Lower leg skin (tissue), 4 donors: ENCODE measurements around the gene SLC25A24. TPM values are rescaled to one million over a fixed set of nuclear protein-coding genes. Genes with fewer than 3 reads are reported as not detected.

Source experiments
- DNase-seq, 2 donors: peaks; one replicate each; pipeline ENCODE4 v3.0.0-alpha.2; 2019; ENCODE audit warnings: low spot score in 2 of 2
- H3K4me3 ChIP-seq: fragments of 200-600 bp; sonication (generic); 2 replicates; pipeline ENCODE4 v1.5.1; 2017; ENCODE audit warnings: mild to moderate bottlenecking, low read depth; ENCODE audit not compliant: poor library complexity, severe bottlenecking
- POLR2A ChIP-seq, 2 donors: fragments of 450-650 bp; IDR thresholded peaks; one replicate each; pipeline ENCODE4 v1.6.1; 2016 to 2017; ENCODE audit warnings: antibody characterized with exemption in 2 of 2, mild to moderate bottlenecking in 1 of 2, moderate library complexity in 1 of 2
- WGBS, 2 donors: methylation state at CpG; one replicate each; pipeline ENCODE4 v1.1.5; 2018; 5-methylcytosine and 5-hydroxymethylcytosine counted together
- intact Hi-C: fragments of 100-400 bp; cut with DNase I; formaldehyde crosslinking; loops from one replicate; pipeline ENCODE4 v1.15.0; 2023; ENCODE audit warnings: low total_unique reads
- total RNA-seq, 4 donors: library from RNA; depleted of rRNA; stranded (reverse); fragments of >200 nt; gene quantifications; one replicate each; pipeline ENCODE4 v1.1.0, GENCODE V29; 2016
- TF ChIP-seq, protein P1 (sequence below), 3 donors: fragments of 450-650 bp; IDR thresholded peaks; one replicate each; pipeline ENCODE4 v1.5.1; 2016; ENCODE audit warnings: antibody characterized with exemption in 3 of 3, mild to moderate bottlenecking in 3 of 3, moderate library complexity in 2 of 3

SLC25A24 gene
- total RNA-seq, 4 donors from 2014 or later: 18.5 to 20.4 (median 20.1) TPM

DNA sequence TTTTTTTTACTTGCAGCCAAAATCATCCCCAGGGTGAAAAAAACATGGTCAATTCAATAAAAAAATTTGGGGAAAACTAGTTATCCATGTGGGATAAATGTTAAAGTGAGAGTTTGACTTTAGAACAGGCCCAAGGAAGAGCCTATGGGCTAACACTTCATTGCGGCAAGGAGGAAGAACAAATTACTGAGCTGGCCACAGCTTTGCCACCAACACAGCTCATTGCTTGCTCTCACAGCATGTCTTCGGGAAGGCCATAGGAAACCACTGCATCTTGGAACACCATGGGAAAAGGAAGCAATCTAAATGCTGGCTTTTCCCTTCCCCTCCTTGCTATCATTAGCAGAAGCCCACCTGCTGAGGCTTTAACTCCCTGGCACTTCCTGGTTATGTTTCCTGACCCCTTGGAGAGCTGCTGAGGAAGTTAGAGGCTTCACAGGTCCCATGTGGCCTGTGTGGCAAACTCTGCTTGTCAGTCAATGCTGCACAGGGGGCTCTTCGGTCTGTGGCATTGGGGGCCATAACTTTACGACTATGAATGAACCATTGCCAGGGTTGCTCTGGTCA, 86.0 kb downstream of the SLC25A24 start:
- intact Hi-C loops: no loop called here
- no peak for DNase-seq
- TF ChIP-seq, protein P1, sequence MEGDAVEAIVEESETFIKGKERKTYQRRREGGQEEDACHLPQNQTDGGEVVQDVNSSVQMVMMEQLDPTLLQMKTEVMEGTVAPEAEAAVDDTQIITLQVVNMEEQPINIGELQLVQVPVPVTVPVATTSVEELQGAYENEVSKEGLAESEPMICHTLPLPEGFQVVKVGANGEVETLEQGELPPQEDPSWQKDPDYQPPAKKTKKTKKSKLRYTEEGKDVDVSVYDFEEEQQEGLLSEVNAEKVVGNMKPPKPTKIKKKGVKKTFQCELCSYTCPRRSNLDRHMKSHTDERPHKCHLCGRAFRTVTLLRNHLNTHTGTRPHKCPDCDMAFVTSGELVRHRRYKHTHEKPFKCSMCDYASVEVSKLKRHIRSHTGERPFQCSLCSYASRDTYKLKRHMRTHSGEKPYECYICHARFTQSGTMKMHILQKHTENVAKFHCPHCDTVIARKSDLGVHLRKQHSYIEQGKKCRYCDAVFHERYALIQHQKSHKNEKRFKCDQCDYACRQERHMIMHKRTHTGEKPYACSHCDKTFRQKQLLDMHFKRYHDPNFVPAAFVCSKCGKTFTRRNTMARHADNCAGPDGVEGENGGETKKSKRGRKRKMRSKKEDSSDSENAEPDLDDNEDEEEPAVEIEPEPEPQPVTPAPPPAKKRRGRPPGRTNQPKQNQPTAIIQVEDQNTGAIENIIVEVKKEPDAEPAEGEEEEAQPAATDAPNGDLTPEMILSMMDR (IDR thresholded peaks at IDR 0.05): no peak
- TF ChIP-seq POLR2A (IDR thresholded peaks at IDR 0.05): no peak
- WGBS, 2 donors: 55 to 71% methylated on average over 4 of the region's 4 CpGs
- H3K4me3 ChIP-seq: no peak overlapping the region

DNA sequence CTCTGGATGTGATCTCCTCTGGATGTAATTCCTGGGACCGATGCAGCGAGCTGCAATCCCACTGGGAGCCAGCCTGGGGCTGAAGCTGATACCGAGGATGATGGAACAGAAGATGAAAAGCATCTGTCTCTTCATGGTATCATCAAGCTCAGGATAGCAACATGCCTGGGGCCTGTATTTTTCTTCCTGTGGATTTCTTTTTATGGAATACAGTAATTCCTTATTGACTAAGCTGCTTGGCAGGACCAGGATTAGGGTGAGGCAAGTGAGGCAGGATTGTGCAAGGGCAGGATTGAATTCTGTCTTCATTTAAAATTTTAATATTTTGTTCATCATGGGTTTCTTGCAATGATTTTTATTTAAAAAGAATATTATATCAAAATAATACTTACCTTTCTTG, 86.6 kb downstream of the SLC25A24 start:
- H3K4me3 ChIP-seq: no peak overlapping the region
- DNase-seq: no peak
- intact Hi-C loops: no loop called here
- 19 to 29% methylated on average over 3 of the region's 3 CpGs for WGBS, 2 donors
- no peak for TF ChIP-seq POLR2A (IDR thresholded peaks at IDR 0.05)
- TF ChIP-seq, protein P1 (IDR thresholded peaks at IDR 0.05): no peak

DNA sequence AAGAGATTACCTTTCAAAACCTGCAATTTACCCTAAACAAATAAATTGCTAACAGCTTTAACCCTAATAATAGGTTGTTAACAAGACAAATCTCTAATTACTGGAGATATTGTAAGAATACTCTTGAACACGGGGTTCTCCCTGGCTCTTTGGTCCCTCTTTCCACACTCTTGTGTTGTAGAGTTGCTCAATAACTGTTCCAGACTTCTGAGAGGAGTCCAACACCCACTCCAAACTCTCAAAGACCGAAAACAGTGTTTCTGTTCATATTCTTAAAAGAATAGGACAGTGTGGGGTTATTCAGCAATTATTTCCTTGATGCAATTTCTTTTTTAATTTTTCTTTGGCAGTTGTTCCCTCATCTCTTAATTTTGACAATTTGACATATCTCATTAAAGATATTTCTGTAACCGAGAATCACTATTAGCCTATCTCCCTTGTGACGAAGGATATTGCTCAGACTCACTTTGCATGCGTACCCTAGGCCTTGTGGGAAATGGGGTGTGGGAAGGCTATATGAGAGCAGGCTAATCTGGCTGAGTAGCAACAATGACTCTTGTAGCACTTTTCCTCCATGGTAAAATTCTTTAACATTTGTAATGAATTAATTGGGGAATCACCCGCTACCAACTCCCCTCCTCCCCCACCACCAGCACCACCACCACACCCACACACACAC, 90.7 kb downstream of the SLC25A24 start:
- intact Hi-C loops: no loop called here
- 92 to 93% methylated on average over 6 of the region's 6 CpGs for WGBS, 2 donors

DNA sequence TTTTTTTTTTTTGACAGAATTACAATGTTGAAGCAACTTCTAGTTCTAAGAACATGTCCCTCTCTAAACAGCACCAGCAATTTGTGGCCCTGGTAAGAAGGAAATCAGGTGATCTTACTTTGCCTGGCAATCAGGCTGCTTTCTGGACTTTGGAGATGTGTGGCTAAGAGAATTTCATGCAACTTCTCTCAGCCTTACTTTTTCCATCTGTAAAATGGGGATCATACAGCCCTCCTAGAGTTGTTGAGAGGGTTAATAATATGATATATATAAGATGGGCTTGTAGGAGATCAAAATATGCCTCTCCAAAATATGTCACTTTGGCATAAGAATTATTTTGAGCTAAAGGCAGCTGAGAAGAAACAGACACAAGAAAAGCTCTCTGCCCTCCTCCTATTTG, 92.0 kb downstream of the SLC25A24 start:
- no peak overlapping the region for H3K4me3 ChIP-seq
- TF ChIP-seq, protein P1 (IDR thresholded peaks at IDR 0.05): no peak
- TF ChIP-seq POLR2A (IDR thresholded peaks at IDR 0.05): no peak
- intact Hi-C loops: no loop called here
- no peak for DNase-seq

More for the DNA sequence above, 90.7 kb downstream of the SLC25A24 start:
- H3K4me3 ChIP-seq: no peak overlapping the region
- no peak for DNase-seq
- TF ChIP-seq POLR2A (IDR thresholded peaks at IDR 0.05): no peak

DNA sequence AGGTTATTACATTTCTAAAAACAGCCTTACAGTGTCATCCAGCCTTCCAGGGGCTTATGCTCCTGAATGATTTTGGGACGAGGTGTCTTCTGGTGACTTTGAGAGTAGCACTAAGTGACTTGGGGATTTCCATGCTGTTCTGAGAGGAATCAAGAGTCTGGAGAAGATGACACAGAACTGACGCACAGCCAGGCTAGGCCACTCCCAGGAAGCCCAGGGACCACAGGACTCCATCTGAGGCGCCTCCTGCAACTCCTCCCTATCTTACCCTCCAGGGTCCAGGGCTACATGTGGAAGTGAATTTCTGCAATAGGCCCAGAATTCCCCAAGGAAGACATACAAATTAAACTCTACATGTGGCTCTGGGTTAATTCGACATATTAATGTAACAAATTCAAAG, 92.5 kb downstream of the SLC25A24 start:
- 44 to 48% methylated on average over 4 of the region's 4 CpGs for WGBS, 2 donors
- no peak for TF ChIP-seq POLR2A (IDR thresholded peaks at IDR 0.05)
- TF ChIP-seq, protein P1 (IDR thresholded peaks at IDR 0.05): no peak
- no peak for DNase-seq
- intact Hi-C loops: no loop called here
- H3K4me3 ChIP-seq: no peak overlapping the region

DNA sequence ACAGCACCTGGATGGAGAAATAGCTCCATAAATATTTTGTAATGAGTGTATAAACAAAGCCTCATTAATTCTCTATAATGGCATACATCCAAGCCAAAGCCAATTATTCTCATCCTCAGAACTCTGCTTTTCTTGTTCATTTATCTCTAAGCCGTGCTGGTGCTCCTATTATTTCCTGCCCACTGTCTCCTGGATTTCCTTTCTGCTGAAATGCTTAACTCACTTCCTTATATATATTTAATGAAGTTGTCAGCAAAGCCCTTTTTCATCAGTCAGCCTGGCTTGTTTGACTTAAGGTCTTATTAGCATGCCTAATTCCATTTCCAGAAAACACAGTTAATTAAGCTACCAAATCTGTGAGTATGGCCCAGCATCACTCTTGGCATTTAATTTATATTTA, 93.4 kb downstream of the SLC25A24 start:
- TF ChIP-seq POLR2A (IDR thresholded peaks at IDR 0.05): no peak
- TF ChIP-seq, protein P1 (IDR thresholded peaks at IDR 0.05): no peak
- intact Hi-C loops: no loop called here
- no peak overlapping the region for H3K4me3 ChIP-seq
- WGBS, 2 donors: 49 to 58% methylated on average over 1 of the region's 1 CpG
- DNase-seq: no peak
